A549 (cell line): Measurements from ENCODE around the gene PHPT1. TPM values are rescaled to one million over a fixed set of nuclear protein-coding genes. Genes with fewer than 3 reads are reported as not detected.

Experiments used
- ATOH8 ChIP-seq: fragments of 250-450 bp; sonication (Bioruptor Pico); IDR thresholded peaks from 2 replicates; pipeline ENCODE4 v1.5.0; 2020; ENCODE audit warnings: low read depth, mild to moderate bottlenecking, moderate library complexity
- BHLHE40 ChIP-seq: IDR thresholded peaks from 2 replicates; pipeline ENCODE4 v1.6.1; 2012; ENCODE audit warnings: low read depth, low read length, inconsistent platforms
- CBX8 ChIP-seq: fragments of 200-600 bp; sonication (generic); IDR thresholded peaks from 2 replicates; pipeline ENCODE4 v1.6.1; 2016
- CHD2 ChIP-seq: fragments of 150-350 bp; IDR thresholded peaks from 2 replicates; pipeline ENCODE4 v1.6.1; 2014; ENCODE audit warnings: low read length; ENCODE audit not compliant: partially characterized antibody
- EP300 ChIP-seq, 2 experiments: fragments of >200 bp; sonication (Bioruptor Twin); formaldehyde crosslinking; IDR thresholded peaks; 2 replicates in 1 of 2; 3 replicates in 1 of 2; pipeline ENCODE4 v1.6.1; 2016 to 2017
- ESRRA ChIP-seq: fragments of 150-350 bp; IDR thresholded peaks from 2 replicates; pipeline ENCODE4 v1.6.1; 2014; ENCODE audit warnings: mild to moderate bottlenecking, low read length, borderline replicate concordance
- FOSB ChIP-seq: fragments of 250-450 bp; sonication (Bioruptor Pico); IDR thresholded peaks from 2 replicates; pipeline ENCODE4 v1.5.0; 2020; ENCODE audit warnings: mild to moderate bottlenecking, moderate library complexity
- FOSL2 ChIP-seq, 2 experiments: fragments of 450-650 bp in 1 of 2; fragments of >200 bp in 1 of 2; sonication (Bioruptor Twin) in 1 of 2; formaldehyde crosslinking; IDR thresholded peaks; 2 replicates each; pipeline versions ENCODE4 v1.5.0 to v1.6.1; 2016 to 2020; ENCODE audit warnings: mild to moderate bottlenecking in 1 of 2, moderate library complexity in 1 of 2
- GATA3 ChIP-seq: IDR thresholded peaks from 2 replicates; pipeline ENCODE4 v1.6.1; 2012; ENCODE audit warnings: borderline replicate concordance
- HES2 ChIP-seq: fragments of >200 bp; sonication (Bioruptor Twin); formaldehyde crosslinking; IDR thresholded peaks from 2 replicates; pipeline ENCODE4 v1.6.1; 2016
- HEYL ChIP-seq: fragments of 250-450 bp; sonication (Bioruptor Pico); IDR thresholded peaks from 2 replicates; pipeline ENCODE4 v1.8.0; 2021; ENCODE audit warnings: mild to moderate bottlenecking, moderate library complexity
- HOXA7 ChIP-seq: fragments of 250-450 bp; sonication (Bioruptor Pico); IDR thresholded peaks from 2 replicates; pipeline ENCODE4 v1.5.0; 2020; ENCODE audit warnings: mild to moderate bottlenecking, moderate library complexity
- HOXB13 ChIP-seq: fragments of 250-450 bp; sonication (Bioruptor Pico); IDR thresholded peaks from 2 replicates; pipeline ENCODE4 v1.5.0; 2020; ENCODE audit warnings: low read depth, mild to moderate bottlenecking, moderate library complexity
- HOXB5 ChIP-seq: fragments of 250-450 bp; sonication (Bioruptor Pico); IDR thresholded peaks from 2 replicates; pipeline ENCODE4 v1.5.0; 2020; ENCODE audit warnings: mild to moderate bottlenecking, moderate library complexity
- JUNB ChIP-seq: fragments of >200 bp; sonication (Bioruptor Twin); formaldehyde crosslinking; IDR thresholded peaks from 2 replicates; pipeline ENCODE4 v1.6.1; 2016
- KDM5A ChIP-seq: fragments of 200-600 bp; sonication (generic); IDR thresholded peaks from 2 replicates; pipeline ENCODE4 v1.6.1; 2016; ENCODE audit warnings: antibody characterized with exemption, mild to moderate bottlenecking
- MAX ChIP-seq: IDR thresholded peaks from 2 replicates; pipeline ENCODE4 v1.6.1; 2012
- MAZ ChIP-seq: fragments of 150-350 bp; IDR thresholded peaks from 2 replicates; pipeline ENCODE4 v1.6.1; 2014; ENCODE audit warnings: antibody characterized with exemption, low read depth, low read length, borderline replicate concordance
- NFE2L2 ChIP-seq: fragments of 150-350 bp; conservative IDR thresholded peaks from 2 replicates; pipeline ENCODE4 v1.6.1; 2014; ENCODE audit warnings: low read length
- NR3C1 ChIP-seq: fragments of >200 bp; sonication (Bioruptor Twin); formaldehyde crosslinking; IDR thresholded peaks from 3 replicates; pipeline ENCODE4 v1.6.1; 2017
- PHF8 ChIP-seq: fragments of 200-600 bp; sonication (generic); IDR thresholded peaks from 2 replicates; pipeline ENCODE4 v1.6.1; 2016; ENCODE audit warnings: low read depth, mild to moderate bottlenecking, antibody characterized with exemption, moderate library complexity, borderline replicate concordance
- POLR2AphosphoS2 ChIP-seq: conservative IDR thresholded peaks from 2 replicates; pipeline ENCODE4 v1.6.1; 2012; ENCODE audit warnings: low read length, improper control_type of control experiment, inconsistent platforms
- RAD21 ChIP-seq, 2 experiments: fragments of >200 bp in 1 of 2; sonication (Bioruptor Twin) in 1 of 2; formaldehyde crosslinking in 1 of 2; IDR thresholded peaks in 1 of 2; conservative IDR thresholded peaks in 1 of 2; 2 replicates in 1 of 2; 3 replicates in 1 of 2; pipeline ENCODE4 v1.6.1; 2012 to 2018; ENCODE audit warnings: inconsistent platforms in 1 of 2
- RARB ChIP-seq: fragments of 250-450 bp; sonication (Bioruptor Pico); IDR thresholded peaks from 2 replicates; pipeline ENCODE4 v1.8.0; 2021; ENCODE audit warnings: mild to moderate bottlenecking, moderate library complexity
- RNF2 ChIP-seq: fragments of 200-600 bp; sonication (generic); IDR thresholded peaks from 2 replicates; pipeline ENCODE4 v1.6.1; 2016; ENCODE audit warnings: low read depth, mild to moderate bottlenecking, antibody characterized with exemption, moderate library complexity, borderline replicate concordance
- SMC3 ChIP-seq: fragments of >200 bp; sonication (Bioruptor Twin); formaldehyde crosslinking; IDR thresholded peaks from 3 replicates; pipeline ENCODE4 v1.6.1; 2018; ENCODE audit warnings: inconsistent platforms
- SREBF2 ChIP-seq: fragments of 450-650 bp; IDR thresholded peaks from 2 replicates; pipeline ENCODE4 v1.6.1; 2014; ENCODE audit warnings: mild to moderate bottlenecking, moderate library complexity
- TFCP2L1 ChIP-seq: fragments of 250-450 bp; sonication (Bioruptor Pico); IDR thresholded peaks from 2 replicates; pipeline ENCODE4 v1.5.0; 2021; ENCODE audit warnings: mild to moderate bottlenecking
- TP53 ChIP-seq: fragments of 250-450 bp; sonication (Bioruptor Pico); IDR thresholded peaks from 2 replicates; pipeline ENCODE4 v1.5.0; 2021; ENCODE audit warnings: mild to moderate bottlenecking, moderate library complexity
- USF2 ChIP-seq: fragments of 450-650 bp; IDR thresholded peaks from 2 replicates; pipeline ENCODE4 v1.6.1; 2014; ENCODE audit warnings: antibody characterized with exemption
- ZSCAN20 ChIP-seq: fragments of 250-450 bp; sonication (Bioruptor Pico); IDR thresholded peaks from 2 replicates; pipeline ENCODE4 v1.8.0; 2022; ENCODE audit warnings: mild to moderate bottlenecking, moderate library complexity
- polyA plus RNA-seq, 4 experiments: library from polyadenylated mRNA; depleted of rRNA in 3 of 4; stranded (reverse); fragments of >200 nt; fragmentation: RNase III in 1 of 4; extraction: RNeasy Plus Mini Kit Qiagen cat#74134 plus additional on column Dnase treatment in 1 of 4; gene quantifications; 2 replicates in 3 of 4; 3 replicates in 1 of 4; pipeline ENCODE4 v1.2.3, GENCODE V29; 2011 to 2017

The PHPT1 gene
- polyA plus RNA-seq, 2 of the 4 experiments (the other 2 are of a cell fraction): 123 to 234 TPM

GRCh38 chr9:136849038-136849959 lies at the start of gene PHPT1 (continued):
- TF ChIP-seq FOSL2 (IDR thresholded peaks at IDR 0.05): no peak
- no peak for TF ChIP-seq FOSL2 (CRISPR knock-in tag; IDR thresholded peaks at IDR 0.05)
- TF ChIP-seq JUNB: no peak
- no peak for TF ChIP-seq PHF8
- TF ChIP-seq TFCP2L1 (CRISPR knock-in tag): 0 out of 2 replicates have a peak, but pooled peaks have one; percentile 41
- TF ChIP-seq HOXA7 (CRISPR knock-in tag): no peak
- TF ChIP-seq RAD21 (conservative IDR thresholded peaks at IDR 0.05 in 1 of 2, IDR thresholded peaks at IDR 0.05 in 1 of 2): 0 out of 5 replicates have a peak, but pooled peaks of 1 of the 2 experiments have one; percentile 17
- TF ChIP-seq HES2: no peak
- TF ChIP-seq CHD2: peak; percentile 52
- TF ChIP-seq HEYL (CRISPR knock-in tag): no peak
- no peak for TF ChIP-seq KDM5A
- no peak for TF ChIP-seq NR3C1
- peak; percentile 87 for TF ChIP-seq MAX
- TF ChIP-seq ATOH8 (CRISPR knock-in tag): no peak
- TF ChIP-seq TP53 (CRISPR knock-in tag): no peak
- TF ChIP-seq ZSCAN20 (CRISPR knock-in tag): no peak
- no peak for TF ChIP-seq BHLHE40
- TF ChIP-seq CBX8: no peak
- TF ChIP-seq RARB (CRISPR knock-in tag): no peak
- no peak for TF ChIP-seq EP300 (IDR thresholded peaks at IDR 0.05)
- no peak for TF ChIP-seq SMC3
- TF ChIP-seq ESRRA: no peak
- 0 out of 2 replicates have a peak, but pooled peaks have one; percentile 24 for TF ChIP-seq GATA3
- TF ChIP-seq NFE2L2: no peak
- no peak for TF ChIP-seq HOXB5
- no peak for TF ChIP-seq HOXB13 (CRISPR knock-in tag)
- no peak for TF ChIP-seq RNF2
- TF ChIP-seq FOSB (CRISPR knock-in tag): no peak
- peak; percentile 80 for TF ChIP-seq USF2
- no peak for TF ChIP-seq SREBF2
- TF ChIP-seq POLR2AphosphoS2: peak; percentile 72
- TF ChIP-seq MAZ: no peak
